ENCODE results near the gene SLC39A9.

SLC39A9 gene

GRCh38 chr14:69366761-69367160 lies 31.7 kb upstream of the SLC39A9 start:
- H3K4me1 ChIP-seq (ENCODE audit: control insufficient read depth in 5 of 5, insufficient read depth in 5 of 5, low read length in 5 of 5) = no peaks in the 10 kb centered on the region
- H3K27ac ChIP-seq (ENCODE audit: low read depth, low read length) = no peak overlapping the region
- H3K4me3 ChIP-seq (ENCODE audit: low read depth in 1 of 5, low read length in 5 of 5) = no peak overlapping the region
- no peaks in the 10 kb centered on the region for H3K9me3 ChIP-seq (ENCODE audit: control insufficient read depth in 5 of 5, low read length in 5 of 5)
- no peaks in the 10 kb centered on the region for H3K36me3 ChIP-seq (ENCODE audit: control insufficient read depth in 5 of 5, insufficient read depth in 5 of 5, low read length in 5 of 5)
- H3K9ac ChIP-seq (ENCODE audit: low read length in 5 of 5) = no peak overlapping the region
- no peaks in the 10 kb centered on the region for H3K27me3 ChIP-seq (ENCODE audit: control insufficient read depth in 5 of 5, insufficient read depth in 4 of 5, low read length in 5 of 5)

GRCh38 chr14:69368381-69368780 lies 30.1 kb upstream of the SLC39A9 start:
- Histone ChIP-seq H3K9me3 (ENCODE audit: control insufficient read depth in 5 of 5, low read length in 5 of 5) (no peaks in the 10 kb centered on the region), H3K9ac (ENCODE audit: low read length in 5 of 5) (no peak overlapping the region), H3K27me3 (ENCODE audit: control insufficient read depth in 5 of 5, insufficient read depth in 4 of 5, low read length in 5 of 5) (no peaks in the 10 kb centered on the region), H3K4me3 (ENCODE audit: low read depth in 1 of 5, low read length in 5 of 5) (no peak overlapping the region), H3K27ac (ENCODE audit: low read depth, low read length) (no peak overlapping the region), H3K4me1 (ENCODE audit: control insufficient read depth in 5 of 5, insufficient read depth in 5 of 5, low read length in 5 of 5) (no peaks in the 10 kb centered on the region), H3K36me3 (ENCODE audit: control insufficient read depth in 5 of 5, insufficient read depth in 5 of 5, low read length in 5 of 5) (peaks cover 0 to 8% (median 3%) of the 10 kb centered on the region in 5 donors)

DNA sequence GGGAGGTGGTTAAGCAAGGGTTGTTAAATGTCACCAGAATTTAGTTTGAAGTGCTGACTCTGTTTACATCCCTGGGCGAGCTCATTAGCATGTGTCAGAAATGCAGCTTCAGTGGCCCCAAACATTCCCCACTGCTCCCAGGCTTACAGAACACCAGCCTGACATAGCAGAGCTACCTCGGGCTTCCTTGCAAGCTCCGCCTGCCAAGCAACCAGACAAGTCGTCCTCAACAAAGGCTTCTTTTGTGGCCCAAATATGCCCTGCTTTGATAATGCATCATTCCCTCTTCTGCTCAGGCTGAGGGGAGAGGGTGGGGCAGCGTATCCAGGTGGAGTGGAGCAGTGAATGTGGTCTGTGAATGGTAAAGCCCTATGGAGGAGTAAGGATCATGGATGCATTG lies 28.4 kb upstream of the SLC39A9 start:
- Histone ChIP-seq H3K4me3 (ENCODE audit: low read depth in 1 of 5, low read length in 5 of 5) (no peak overlapping the region), H3K27ac (ENCODE audit: low read depth, low read length) (no peak overlapping the region), H3K9me3 (ENCODE audit: control insufficient read depth in 5 of 5, low read length in 5 of 5) (peaks cover 0 to 5% (median 0%) of the 10 kb centered on the region in 5 donors), H3K4me1 (ENCODE audit: control insufficient read depth in 5 of 5, insufficient read depth in 5 of 5, low read length in 5 of 5) (no peaks in the 10 kb centered on the region), H3K9ac (ENCODE audit: low read length in 5 of 5) (no peak overlapping the region), H3K36me3 (ENCODE audit: control insufficient read depth in 5 of 5, insufficient read depth in 5 of 5, low read length in 5 of 5) (peaks cover 0 to 10% (median 6%) of the 10 kb centered on the region in 5 donors), H3K27me3 (ENCODE audit: control insufficient read depth in 5 of 5, insufficient read depth in 4 of 5, low read length in 5 of 5) (no peaks in the 10 kb centered on the region)

DNA sequence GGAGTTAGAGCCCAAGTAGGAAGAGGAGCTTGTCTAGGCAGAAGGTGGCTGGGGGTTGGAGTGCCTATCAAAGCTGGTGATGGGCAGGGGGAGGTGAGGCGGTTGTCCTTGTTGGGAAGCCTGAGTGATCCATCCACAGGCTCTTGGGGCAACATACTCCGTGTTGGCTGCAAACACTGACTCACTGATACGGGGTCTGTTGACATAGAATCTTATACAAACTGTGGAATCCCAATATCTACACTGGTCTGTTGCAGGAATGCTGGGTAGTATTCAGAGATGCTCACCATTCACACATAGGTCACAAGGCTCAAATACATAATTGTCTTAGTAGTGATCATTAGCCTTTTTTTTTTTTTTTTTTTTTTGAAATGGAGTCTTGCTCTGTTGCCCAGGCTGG lies 26.3 kb upstream of the SLC39A9 start:
- H3K4me1 ChIP-seq (ENCODE audit: control insufficient read depth in 5 of 5, insufficient read depth in 5 of 5, low read length in 5 of 5) = no peaks in the 10 kb centered on the region
- no peaks in the 10 kb centered on the region for H3K27me3 ChIP-seq (ENCODE audit: control insufficient read depth in 5 of 5, insufficient read depth in 4 of 5, low read length in 5 of 5)
- H3K4me3 ChIP-seq (ENCODE audit: low read depth in 1 of 5, low read length in 5 of 5) = no peak overlapping the region
- peaks cover 0 to 12% (median 5%) of the 10 kb centered on the region in 5 donors for H3K9me3 ChIP-seq (ENCODE audit: control insufficient read depth in 5 of 5, low read length in 5 of 5)
- peaks cover 12 to 26% (median 18%) of the 10 kb centered on the region in 5 donors for H3K36me3 ChIP-seq (ENCODE audit: control insufficient read depth in 5 of 5, insufficient read depth in 5 of 5, low read length in 5 of 5)
- no peak overlapping the region for H3K9ac ChIP-seq (ENCODE audit: low read length in 5 of 5)
- H3K27ac ChIP-seq (ENCODE audit: low read depth, low read length) = no peak overlapping the region

DNA sequence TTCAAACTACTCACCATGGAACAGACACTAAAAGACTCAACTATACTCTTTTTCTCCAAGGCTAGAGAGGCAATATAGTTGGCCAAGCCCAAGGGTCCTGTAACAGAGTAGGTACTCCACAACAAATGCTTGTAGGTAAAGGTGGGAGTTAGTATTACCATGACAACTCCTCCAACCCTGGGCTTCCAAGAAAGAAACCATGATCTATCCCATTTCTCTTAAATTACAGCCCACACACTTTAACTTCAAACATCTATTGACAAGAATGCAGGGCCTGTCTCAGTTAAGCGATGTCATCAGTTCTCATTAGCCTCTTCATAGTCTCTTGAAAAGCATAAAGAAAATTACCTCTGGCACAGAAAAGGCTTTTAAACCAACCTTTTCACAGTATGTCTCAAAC lies 25.4 kb upstream of the SLC39A9 start:
- no peak overlapping the region for H3K4me3 ChIP-seq (ENCODE audit: low read depth in 1 of 5, low read length in 5 of 5)
- H3K27ac ChIP-seq (ENCODE audit: low read depth, low read length) = no peak overlapping the region
- no peak overlapping the region for H3K9ac ChIP-seq (ENCODE audit: low read length in 5 of 5)
- H3K27me3 ChIP-seq (ENCODE audit: control insufficient read depth in 5 of 5, insufficient read depth in 4 of 5, low read length in 5 of 5) = no peaks in the 10 kb centered on the region
- peaks cover 15 to 31% (median 18%) of the 10 kb centered on the region in 5 donors for H3K36me3 ChIP-seq (ENCODE audit: control insufficient read depth in 5 of 5, insufficient read depth in 5 of 5, low read length in 5 of 5)
- no peaks in the 10 kb centered on the region for H3K4me1 ChIP-seq (ENCODE audit: control insufficient read depth in 5 of 5, insufficient read depth in 5 of 5, low read length in 5 of 5)
- H3K9me3 ChIP-seq (ENCODE audit: control insufficient read depth in 5 of 5, low read length in 5 of 5) = peaks cover 0 to 12% (median 5%) of the 10 kb centered on the region in 5 donors

GRCh38 chr14:69374235-69374634 lies 24.3 kb upstream of the SLC39A9 start:
- Histone ChIP-seq H3K36me3 (ENCODE audit: control insufficient read depth in 5 of 5, insufficient read depth in 5 of 5, low read length in 5 of 5) (peaks cover 15 to 35% (median 19%) of the 10 kb centered on the region in 5 donors), H3K4me3 (ENCODE audit: low read depth in 1 of 5, low read length in 5 of 5) (no peak overlapping the region), H3K4me1 (ENCODE audit: control insufficient read depth in 5 of 5, insufficient read depth in 5 of 5, low read length in 5 of 5) (no peaks in the 10 kb centered on the region), H3K27me3 (ENCODE audit: control insufficient read depth in 5 of 5, insufficient read depth in 4 of 5, low read length in 5 of 5) (no peaks in the 10 kb centered on the region), H3K9me3 (ENCODE audit: control insufficient read depth in 5 of 5, low read length in 5 of 5) (peaks cover 0 to 12% (median 5%) of the 10 kb centered on the region in 5 donors), H3K27ac (ENCODE audit: low read depth, low read length) (no peak overlapping the region), H3K9ac (ENCODE audit: low read length in 5 of 5) (no peak overlapping the region)

GRCh38 chr14:69375182-69375581 lies 23.3 kb upstream of the SLC39A9 start:
- H3K27me3 ChIP-seq (ENCODE audit: control insufficient read depth in 5 of 5, insufficient read depth in 4 of 5, low read length in 5 of 5) = no peaks in the 10 kb centered on the region
- peaks cover 0 to 12% (median 5%) of the 10 kb centered on the region in 5 donors for H3K9me3 ChIP-seq (ENCODE audit: control insufficient read depth in 5 of 5, low read length in 5 of 5)
- H3K4me1 ChIP-seq (ENCODE audit: control insufficient read depth in 5 of 5, insufficient read depth in 5 of 5, low read length in 5 of 5) = no peaks in the 10 kb centered on the region
- peaks cover 22 to 41% (median 28%) of the 10 kb centered on the region in 5 donors for H3K36me3 ChIP-seq (ENCODE audit: control insufficient read depth in 5 of 5, insufficient read depth in 5 of 5, low read length in 5 of 5)
- H3K9ac ChIP-seq (ENCODE audit: low read length in 5 of 5) = no peak overlapping the region
- no peak overlapping the region for H3K4me3 ChIP-seq (ENCODE audit: low read depth in 1 of 5, low read length in 5 of 5)
- H3K27ac ChIP-seq (ENCODE audit: low read depth, low read length) = no peak overlapping the region

DNA sequence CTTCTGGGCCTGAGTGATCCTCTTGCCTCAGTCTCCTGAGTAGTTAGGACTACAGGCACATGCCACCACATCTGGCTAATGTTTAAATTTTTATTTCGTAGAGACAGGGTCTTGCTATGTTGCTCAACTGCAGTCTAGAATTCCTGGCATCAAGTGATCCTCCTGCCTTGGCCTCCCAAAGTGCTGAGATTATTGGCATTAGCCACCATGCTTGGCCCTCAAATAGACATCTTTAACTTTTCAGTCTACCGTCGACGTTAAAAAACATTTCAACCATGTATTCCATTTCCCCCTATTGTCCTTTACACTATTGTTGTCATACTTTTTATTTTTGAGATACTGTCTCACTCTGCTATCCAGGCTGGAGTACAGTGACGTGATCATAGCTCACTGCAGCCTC lies 22.8 kb upstream of the SLC39A9 start:
- no peak overlapping the region for H3K9ac ChIP-seq (ENCODE audit: low read length in 5 of 5)
- H3K27ac ChIP-seq (ENCODE audit: low read depth, low read length) = no peak overlapping the region
- peaks cover 26 to 46% (median 31%) of the 10 kb centered on the region in 5 donors for H3K36me3 ChIP-seq (ENCODE audit: control insufficient read depth in 5 of 5, insufficient read depth in 5 of 5, low read length in 5 of 5)
- no peaks in the 10 kb centered on the region for H3K4me1 ChIP-seq (ENCODE audit: control insufficient read depth in 5 of 5, insufficient read depth in 5 of 5, low read length in 5 of 5)
- H3K9me3 ChIP-seq (ENCODE audit: control insufficient read depth in 5 of 5, low read length in 5 of 5) = peaks cover 0 to 12% (median 5%) of the 10 kb centered on the region in 5 donors
- H3K4me3 ChIP-seq (ENCODE audit: low read depth in 1 of 5, low read length in 5 of 5) = no peak overlapping the region
- no peaks in the 10 kb centered on the region for H3K27me3 ChIP-seq (ENCODE audit: control insufficient read depth in 5 of 5, insufficient read depth in 4 of 5, low read length in 5 of 5)

GRCh38 chr14:69376439-69376838 lies 22.1 kb upstream of the SLC39A9 start:
- Histone ChIP-seq H3K9ac (ENCODE audit: low read length in 5 of 5) (no peak overlapping the region), H3K27me3 (ENCODE audit: control insufficient read depth in 5 of 5, insufficient read depth in 4 of 5, low read length in 5 of 5) (no peaks in the 10 kb centered on the region), H3K36me3 (ENCODE audit: control insufficient read depth in 5 of 5, insufficient read depth in 5 of 5, low read length in 5 of 5) (peaks cover 26 to 50% (median 32%) of the 10 kb centered on the region in 5 donors), H3K27ac (ENCODE audit: low read depth, low read length) (no peak overlapping the region), H3K4me3 (ENCODE audit: low read depth in 1 of 5, low read length in 5 of 5) (no peak overlapping the region), H3K9me3 (ENCODE audit: control insufficient read depth in 5 of 5, low read length in 5 of 5) (peaks cover 0 to 12% (median 5%) of the 10 kb centered on the region in 5 donors), H3K4me1 (ENCODE audit: control insufficient read depth in 5 of 5, insufficient read depth in 5 of 5, low read length in 5 of 5) (no peaks in the 10 kb centered on the region)

DNA sequence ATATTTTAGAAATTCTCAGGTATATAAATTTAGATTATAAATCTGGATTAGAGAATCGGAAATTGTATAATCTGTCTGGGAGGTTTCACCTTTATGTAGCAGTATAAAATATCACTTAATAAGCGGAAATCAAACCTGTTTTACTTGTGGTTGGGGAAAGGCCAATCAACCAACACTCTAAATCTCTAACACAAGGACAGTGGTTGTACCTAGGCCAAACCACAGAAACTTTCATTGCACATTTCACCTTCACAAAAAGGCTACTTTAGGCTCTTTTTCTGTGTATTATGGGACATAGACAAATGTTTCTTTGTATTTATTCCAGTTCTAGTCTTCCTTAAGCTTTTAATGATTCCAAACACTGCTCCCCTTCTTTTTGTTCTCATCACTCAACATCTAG lies 20.2 kb upstream of the SLC39A9 start:
- H3K4me3 ChIP-seq (ENCODE audit: low read depth in 1 of 5, low read length in 5 of 5) = no peak overlapping the region
- no peaks in the 10 kb centered on the region for H3K27me3 ChIP-seq (ENCODE audit: control insufficient read depth in 5 of 5, insufficient read depth in 4 of 5, low read length in 5 of 5)
- no peak overlapping the region for H3K9ac ChIP-seq (ENCODE audit: low read length in 5 of 5)
- peaks cover 26 to 42% (median 31%) of the 10 kb centered on the region in 5 donors for H3K36me3 ChIP-seq (ENCODE audit: control insufficient read depth in 5 of 5, insufficient read depth in 5 of 5, low read length in 5 of 5)
- no peak overlapping the region for H3K27ac ChIP-seq (ENCODE audit: low read depth, low read length)
- H3K9me3 ChIP-seq (ENCODE audit: control insufficient read depth in 5 of 5, low read length in 5 of 5) = peaks cover 0 to 12% (median 5%) of the 10 kb centered on the region in 5 donors
- no peaks in the 10 kb centered on the region for H3K4me1 ChIP-seq (ENCODE audit: control insufficient read depth in 5 of 5, insufficient read depth in 5 of 5, low read length in 5 of 5)

Data from subcutaneous abdominal adipose tissue (tissue), 5 donors.